Myometrial cell (primary cell): ENCODE results near the gene TGFB2. TPM values are rescaled to one million over a fixed set of nuclear protein-coding genes. Genes with fewer than 3 reads are reported as not detected.

Source experiments
- total RNA-seq: library from RNA; depleted of rRNA; stranded (reverse); fragments of >200 nt; gene quantifications from 2 replicates; pipeline ENCODE4 v1.2.3, GENCODE V29; 2015

The TGFB2 gene
- total RNA-seq: 2.3 and 3.0 TPM in 2 replicates

GRCh38 chr1:218344814-218345672, at the start of gene TGFB2:
Gene TGFB2 (plus strand): TSS chr1:218345336. CDS start chr1:218346702, 1,366 bp downstream.

Other genes starting within 250 kb of the TGFB2 start
- gene RRP15, start 60.0 kb upstream of the TGFB2 start, total RNA-seq: 2.3 and 7.3 TPM in 2 replicates